CD8-positive, alpha-beta memory T cell (primary cell): Measurements from ENCODE around the gene AP1AR. TPM values are rescaled to one million over a fixed set of nuclear protein-coding genes. Genes with fewer than 3 reads are reported as not detected.

Experiments
- CTCF ChIA-PET: fragments of 350-600 bp; sonication (Branson Sonifier 250); formaldehyde crosslinking; loops from one replicate; lab custom pipeline; 2021; ENCODE audit warnings: antibody characterized with exemption; lab: Charles Lee
- POLR2A ChIA-PET: fragments of 350-600 bp; sonication (Branson Sonifier 250); formaldehyde crosslinking; loops from one replicate; lab custom pipeline; 2021; ENCODE audit warnings: antibody characterized with exemption; lab: Charles Lee
- DNase-seq, 5 donors: peaks; one replicate each; pipeline versions ENCODE4 v3.0.0 to v3.0.0-alpha.2; 2020 to 2022; ENCODE audit warnings: mixed read lengths in 1 of 5
- H3K27ac ChIP-seq: one replicate; pipeline ENCODE4 v1.7.0; 2013; ENCODE audit warnings: low read depth, mild to moderate bottlenecking, low read length, moderate library complexity
- H3K27me3 ChIP-seq: 2 replicates; pipeline ENCODE4 v1.7.0; 2013; ENCODE audit warnings: low read length, mild to moderate bottlenecking; ENCODE audit not compliant: insufficient read depth, poor library complexity, severe bottlenecking
- H3K36me3 ChIP-seq: 2 replicates; pipeline ENCODE4 v1.7.0; 2013; ENCODE audit warnings: mild to moderate bottlenecking, low read length, moderate library complexity; ENCODE audit not compliant: insufficient read depth
- H3K4me1 ChIP-seq: 2 replicates; pipeline ENCODE4 v1.7.0; 2013; ENCODE audit warnings: mild to moderate bottlenecking, low read length, moderate library complexity; ENCODE audit not compliant: insufficient read depth
- H3K4me3 ChIP-seq: 2 replicates; pipeline ENCODE4 v1.7.0; 2013; ENCODE audit warnings: mild to moderate bottlenecking, low read length
- H3K9me3 ChIP-seq: 2 replicates; pipeline ENCODE4 v1.7.0; 2013; ENCODE audit warnings: mild to moderate bottlenecking, low read length
- H3K27ac Mint-ChIP-seq, 8 donors: one replicate each; pipeline ENCODE4 v1.8.0; 2020 to 2021; ENCODE audit warnings: mixed read lengths in 8 of 8, mild to moderate bottlenecking in 6 of 8, inconsistent platforms in 3 of 8, moderate library complexity in 3 of 8
- H3K27me3 Mint-ChIP-seq, 2 donors: one replicate each; pipeline ENCODE4 v1.8.0; 2020 to 2021; ENCODE audit warnings: mixed read lengths in 2 of 2, mild to moderate bottlenecking in 1 of 2, moderate library complexity in 1 of 2
- H3K36me3 Mint-ChIP-seq, 3 donors: one replicate each; pipeline ENCODE4 v1.8.0; 2020 to 2021; ENCODE audit warnings: mixed read lengths in 3 of 3, inconsistent platforms in 1 of 3, mild to moderate bottlenecking in 1 of 3
- H3K4me1 Mint-ChIP-seq, 3 donors: one replicate each; pipeline ENCODE4 v1.8.0; 2020 to 2021; ENCODE audit warnings: mixed read lengths in 3 of 3, inconsistent platforms in 1 of 3, mild to moderate bottlenecking in 1 of 3
- H3K4me3 Mint-ChIP-seq, 7 donors: one replicate each; pipeline ENCODE4 v1.8.0; 2020 to 2021; ENCODE audit warnings: mixed read lengths in 7 of 7, mild to moderate bottlenecking in 6 of 7, moderate library complexity in 4 of 7, inconsistent platforms in 2 of 7
- H3K9me3 Mint-ChIP-seq, 5 donors: one replicate each; pipeline ENCODE4 v1.8.0; 2020 to 2022; ENCODE audit warnings: mixed read lengths in 5 of 5, mild to moderate bottlenecking in 3 of 5, moderate library complexity in 2 of 5, inconsistent platforms in 1 of 5
- polyA plus RNA-seq: library from polyadenylated mRNA; unstranded; fragments of 300-500 nt; fragmentation: Illumina TruSeq; gene quantifications from one replicate; pipeline ENCODE4 v1.2.3, GENCODE V29; 2021
- total RNA-seq, 2 experiments: library from RNA; stranded (reverse); gene quantifications; one replicate each; pipeline ENCODE4 v1.2.3, GENCODE V29; 2021

AP1AR gene
- total and polyA plus RNA-seq, 3 experiments from 2014 or later, result 23.2 to 27.5 (median 27.1) TPM

- Mint-ChIP-seq H3K27me3 (no peaks in the 10 kb centered on the region), H3K4me3 (no peak overlapping the region), H3K27ac (no peak overlapping the region), H3K36me3 (peaks cover 0 to 5% (median 3%) of the 10 kb centered on the region in 3 donors), H3K9me3 (no peaks in the 10 kb centered on the region), H3K4me1 (peaks cover 0 to 15% (median 5%) of the 10 kb centered on the region in 3 donors)
- H3K27me3 ChIP-seq, result no peaks in the 10 kb centered on the region
- no peaks in the 10 kb centered on the region for H3K36me3 ChIP-seq
- H3K4me3 ChIP-seq, result no peak overlapping the region
- ChIA-PET CTCF (no interaction called here), POLR2A (no interaction called here)
- no peaks in the 10 kb centered on the region for H3K9me3 ChIP-seq
- H3K27ac ChIP-seq, result no peak overlapping the region
- peaks cover 5% of the 10 kb centered on the region for H3K4me1 ChIP-seq
- DNase-seq, result no peak
Observed at GRCh38 chr4:112312610-112313239, 81.1 kb downstream of the AP1AR start.

GRCh38 chr4:112315446-112315845, 83.9 kb downstream of the AP1AR start:
- no peak overlapping the region for H3K27ac ChIP-seq
- H3K4me3 ChIP-seq, result no peak overlapping the region
- H3K36me3 Mint-ChIP-seq, result peaks cover 0 to 5% (median 0%) of the 10 kb centered on the region in 3 donors
- no peak overlapping the region for H3K4me3 Mint-ChIP-seq
- no peak for DNase-seq
- no peak overlapping the region for H3K27ac Mint-ChIP-seq
- ChIA-PET POLR2A (no interaction called here), CTCF (no interaction called here)
- no peaks in the 10 kb centered on the region for H3K27me3 ChIP-seq
- H3K9me3 Mint-ChIP-seq, result no peaks in the 10 kb centered on the region
- H3K4me1 Mint-ChIP-seq, result peaks cover 0 to 6% (median 4%) of the 10 kb centered on the region in 3 donors
- peaks cover 5% of the 10 kb centered on the region for H3K4me1 ChIP-seq
- no peaks in the 10 kb centered on the region for H3K27me3 Mint-ChIP-seq
- no peaks in the 10 kb centered on the region for H3K36me3 ChIP-seq
- no peaks in the 10 kb centered on the region for H3K9me3 ChIP-seq

GRCh38 chr4:112316360-112316759, 84.8 kb downstream of the AP1AR start:
- H3K36me3 Mint-ChIP-seq, result peaks cover 0 to 5% (median 0%) of the 10 kb centered on the region in 3 donors
- CTCF ChIA-PET, result no interaction called here
- peaks cover 0 to 2% of the 10 kb centered on the region in 2 donors for H3K27me3 Mint-ChIP-seq

GRCh38 chr4:112318239-112319142, 86.9 kb downstream of the AP1AR start:
- Histone ChIP-seq H3K27me3 (no peaks in the 10 kb centered on the region), H3K9me3 (no peaks in the 10 kb centered on the region), H3K4me3 (no peak overlapping the region), H3K27ac (no peak overlapping the region), H3K4me1 (peaks cover 4% of the 10 kb centered on the region), H3K36me3 (no peaks in the 10 kb centered on the region)
- peak overlapping the region in 1 of 8 donors; percentile 2 for H3K27ac Mint-ChIP-seq
- peaks cover 5 to 19% (median 12%) of the 10 kb centered on the region in 3 donors for H3K4me1 Mint-ChIP-seq
- H3K27me3 Mint-ChIP-seq, result peaks cover 0 to 4% of the 10 kb centered on the region in 2 donors
- ChIA-PET CTCF (interaction anchor here (1.1 to 1.6 kb wide), 2 partner anchors 9 to 10 kb away, joined by 3 to 5 read pairs; no protein-coding TSS in a partner anchor), POLR2A (no interaction called here)
- DNase-seq, result no peak
- H3K9me3 Mint-ChIP-seq, result no peaks in the 10 kb centered on the region
- peaks cover 0 to 5% (median 0%) of the 10 kb centered on the region in 3 donors for H3K36me3 Mint-ChIP-seq
- peak overlapping the region in 1 of 7 donors; percentile 60 for H3K4me3 Mint-ChIP-seq

More at GRCh38 chr4:112316360-112316759, 84.8 kb downstream of the AP1AR start:
- H3K27me3 ChIP-seq, result no peaks in the 10 kb centered on the region
- Mint-ChIP-seq H3K9me3 (no peaks in the 10 kb centered on the region), H3K4me3 (no peak overlapping the region), H3K27ac (no peak overlapping the region), H3K4me1 (peaks cover 0 to 10% (median 4%) of the 10 kb centered on the region in 3 donors)
- H3K4me1 ChIP-seq, result peaks cover 5% of the 10 kb centered on the region
- no peak overlapping the region for H3K4me3 ChIP-seq
- H3K9me3 ChIP-seq, result no peaks in the 10 kb centered on the region
- H3K27ac ChIP-seq, result no peak overlapping the region
- H3K36me3 ChIP-seq, result no peaks in the 10 kb centered on the region
- DNase-seq, result no peak
- POLR2A ChIA-PET, result no interaction called here

Other genes with a start within 250 kb of the AP1AR start
- 1 to 10 TPM; 7.4 to 7.8 TPM for gene FAM241A, start 86.3 kb upstream of the AP1AR start, total RNA-seq
- 1.4 TPM for gene FAM241A, start 86.3 kb upstream of the AP1AR start, polyA plus RNA-seq
- gene TIFA, start 54.1 kb downstream of the AP1AR start, total RNA-seq, result 10 to 100 TPM; 33.6 to 34.7 TPM
- gene TIFA, start 54.1 kb downstream of the AP1AR start, polyA plus RNA-seq, result 48.8 TPM
- 1 to 10 TPM; 2.5 to 3.1 TPM for gene ALPK1, start 65.6 kb downstream of the AP1AR start, total RNA-seq
- 1.1 TPM for gene ALPK1, start 65.6 kb downstream of the AP1AR start, polyA plus RNA-seq